Stimulated activated CD8-positive, alpha-beta memory T cell treated with anti-CD3 and anti-CD28 coated beads, Interleukin-12 subunit alpha, Interleukin-12 subunit beta, amount 100 ng/mL, for 4 hours (primary cell): Measurements from ENCODE around the gene DCP2.
"Not testable (repeated sequence)": the region's sequence is repeated elsewhere in the genome, so short reads cannot be mapped to it uniquely, and the experiment has no call there.

ENCODE experiments used
- DNase-seq: peaks from one replicate; pipeline ENCODE4 v3.0.0-alpha.2; 2020; ENCODE audit warnings: low read depth

The DCP2 gene

GRCh38 chr5:112976432-112977309 lies at the start of gene DCP2:
Gene DCP2, plus strand, starts transcription at chr5:112976798. Its CDS starts 136 bp downstream, at chr5:112976934.
- peak; percentile 89 for DNase-seq

GRCh38 chr5:112929336-112930081 lies 47.1 kb upstream of the DCP2 start:
- DNase-seq = no peak

GRCh38 chr5:112930082-112930344 lies 46.6 kb upstream of the DCP2 start:
- no peak for DNase-seq

- no peak for DNase-seq
Measured at GRCh38 chr5:112931473-112931872, 45.1 kb upstream of the DCP2 start.

GRCh38 chr5:112933105-112933504 lies 43.5 kb upstream of the DCP2 start:
- DNase-seq = no peak

- DNase-seq = no peak
Measured at GRCh38 chr5:112933651-112934365, 42.8 kb upstream of the DCP2 start.

GRCh38 chr5:112934366-112934663 lies 42.3 kb upstream of the DCP2 start:
- no peak for DNase-seq

GRCh38 chr5:112935675-112936074 lies 40.9 kb upstream of the DCP2 start:
- DNase-seq = no peak

- DNase-seq = no peak
Measured at GRCh38 chr5:112938286-112938685, 38.3 kb upstream of the DCP2 start.

- DNase-seq = no peak
Measured at GRCh38 chr5:112940670-112941069, 35.9 kb upstream of the DCP2 start.

- DNase-seq = no peak
Measured at GRCh38 chr5:112948458-112948857, 28.1 kb upstream of the DCP2 start.

- DNase-seq = no peak
Measured at GRCh38 chr5:112951124-112951702, 25.4 kb upstream of the DCP2 start.

- DNase-seq = no peak
Measured at GRCh38 chr5:112956606-112957005, 20.0 kb upstream of the DCP2 start.

GRCh38 chr5:112957036-112957808 lies 19.4 kb upstream of the DCP2 start:
- DNase-seq = no peak

GRCh38 chr5:112958093-112959088 lies 18.2 kb upstream of the DCP2 start:
- DNase-seq = no peak

- not testable (repeated sequence) for DNase-seq
Measured at GRCh38 chr5:112959872-112960271, 16.7 kb upstream of the DCP2 start.

- DNase-seq = no peak
Measured at GRCh38 chr5:112960315-112960714, 16.3 kb upstream of the DCP2 start.

- no peak for DNase-seq
Measured at GRCh38 chr5:112960863-112961504, 15.6 kb upstream of the DCP2 start.

- DNase-seq = not testable (repeated sequence)
Measured at GRCh38 chr5:112963374-112963733, 13.2 kb upstream of the DCP2 start.

GRCh38 chr5:112965733-112966306 lies 10.8 kb upstream of the DCP2 start:
- DNase-seq = no peak
